Fibroblast of lung (primary cell): ENCODE results near the gene DUSP23.

Experiments
- EZH2 ChIP-seq: IDR thresholded peaks from 2 replicates; pipeline ENCODE4 v1.5.1; 2012; ENCODE audit warnings: low read length, control low read depth, mild to moderate bottlenecking; ENCODE audit errors: missing control alignments
- TF ChIP-seq, protein P1 (sequence below), 2 donors: IDR thresholded peaks in 1 of 2; conservative IDR thresholded peaks in 1 of 2; 1 replicate in 1 of 2; 2 replicates in 1 of 2; pipeline ENCODE4 v1.5.1; 2011 to 2012; ENCODE audit warnings: low read length in 2 of 2, control low read depth in 1 of 2, inconsistent platforms in 1 of 2, low read depth in 1 of 2, mild to moderate bottlenecking in 1 of 2

- TF ChIP-seq, protein P1, sequence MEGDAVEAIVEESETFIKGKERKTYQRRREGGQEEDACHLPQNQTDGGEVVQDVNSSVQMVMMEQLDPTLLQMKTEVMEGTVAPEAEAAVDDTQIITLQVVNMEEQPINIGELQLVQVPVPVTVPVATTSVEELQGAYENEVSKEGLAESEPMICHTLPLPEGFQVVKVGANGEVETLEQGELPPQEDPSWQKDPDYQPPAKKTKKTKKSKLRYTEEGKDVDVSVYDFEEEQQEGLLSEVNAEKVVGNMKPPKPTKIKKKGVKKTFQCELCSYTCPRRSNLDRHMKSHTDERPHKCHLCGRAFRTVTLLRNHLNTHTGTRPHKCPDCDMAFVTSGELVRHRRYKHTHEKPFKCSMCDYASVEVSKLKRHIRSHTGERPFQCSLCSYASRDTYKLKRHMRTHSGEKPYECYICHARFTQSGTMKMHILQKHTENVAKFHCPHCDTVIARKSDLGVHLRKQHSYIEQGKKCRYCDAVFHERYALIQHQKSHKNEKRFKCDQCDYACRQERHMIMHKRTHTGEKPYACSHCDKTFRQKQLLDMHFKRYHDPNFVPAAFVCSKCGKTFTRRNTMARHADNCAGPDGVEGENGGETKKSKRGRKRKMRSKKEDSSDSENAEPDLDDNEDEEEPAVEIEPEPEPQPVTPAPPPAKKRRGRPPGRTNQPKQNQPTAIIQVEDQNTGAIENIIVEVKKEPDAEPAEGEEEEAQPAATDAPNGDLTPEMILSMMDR (conservative IDR thresholded peaks at IDR 0.05 in 1 of 2, IDR thresholded peaks at IDR 0.05 in 1 of 2; ENCODE audit: low read depth in 1 of 2, low read length in 2 of 2), result no peak
- no peak for TF ChIP-seq EZH2
These were observed 17.1 kb upstream of the DUSP23 start for GRCh38 chr1:159763686-159764085.
